Measurements from ENCODE around the gene SLC25A48.

The SLC25A48 gene

DNA sequence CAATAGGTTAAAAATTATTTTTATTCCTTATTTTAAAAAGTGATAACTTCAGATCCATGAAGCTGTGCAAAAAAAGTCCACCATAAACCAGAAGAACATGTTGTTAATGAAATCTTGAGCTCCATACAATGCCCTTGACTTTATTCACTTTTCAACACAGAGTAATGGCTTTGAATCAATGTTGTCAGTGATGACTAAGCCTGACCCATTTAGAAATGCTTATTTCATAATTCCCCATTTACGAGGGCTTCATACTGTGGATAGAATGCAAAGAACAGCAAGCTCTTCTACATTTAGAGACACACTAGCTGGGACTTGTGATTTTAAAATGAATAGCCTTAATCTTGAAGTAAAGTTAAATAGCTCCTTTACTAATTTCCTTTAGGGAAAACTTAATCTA lies 86.9 kb downstream of the SLC25A48 start:
- DNase-seq (ENCODE audit: low read depth), result no peak

GRCh38 chr5:135930029-135930948 lies 95.8 kb downstream of the SLC25A48 start:
- DNase-seq (ENCODE audit: low read depth), result no peak

GRCh38 chr5:135930949-135931295 lies 96.5 kb downstream of the SLC25A48 start:
- DNase-seq (ENCODE audit: low read depth), result no peak

DNA sequence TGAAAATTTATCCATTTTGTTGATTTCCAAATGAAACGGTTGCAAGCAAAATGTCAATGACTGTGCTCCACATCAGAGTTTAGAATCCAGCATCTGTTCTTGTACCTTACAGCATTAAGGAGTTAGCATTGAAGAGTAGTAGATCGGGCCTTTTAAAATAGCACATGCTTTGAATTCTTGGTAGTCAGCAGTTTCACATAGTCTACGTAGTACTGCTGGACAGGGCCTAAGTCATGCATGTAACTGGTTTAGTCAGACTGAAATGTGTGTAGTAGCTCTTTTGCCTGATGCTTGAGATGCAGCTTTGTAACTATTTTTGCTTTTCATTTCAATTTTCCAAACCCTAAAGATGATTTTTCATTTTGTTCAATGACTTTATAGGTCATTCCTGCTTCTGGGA lies 100.5 kb downstream of the SLC25A48 start:
- no peak for DNase-seq (ENCODE audit: low read depth)

- no peak for DNase-seq (ENCODE audit: low read depth)
Observed at GRCh38 chr5:135937245-135937911, 102.9 kb downstream of the SLC25A48 start.

All from activated gamma-delta T cell treated with anti-CD3 and anti-CD28 coated beads, Interleukin-2, amount 50 U/mL, for 16 hours (primary cell).